Mesothelial cell of epicardium (in vitro differentiated cells): Measurements from ENCODE around the gene FAM200B. TPM values are rescaled to one million over a fixed set of nuclear protein-coding genes. Genes with fewer than 3 reads are reported as not detected.

ENCODE experiments used
- DNase-seq, 2 experiments: peaks; one replicate each; pipeline ENCODE4 v3.0.0; 2021; ENCODE audit warnings: low spot score in 2 of 2; ENCODE audit not compliant: unreplicated experiment in 2 of 2
- H3K27ac Mint-ChIP-seq: 2 replicates; pipeline ENCODE4 v1.8.0; 2021; ENCODE audit warnings: mixed read lengths
- H3K27me3 Mint-ChIP-seq: 2 replicates; pipeline ENCODE4 v1.8.0; 2021; ENCODE audit warnings: low read depth, mixed read lengths
- H3K36me3 Mint-ChIP-seq: 2 replicates; pipeline ENCODE4 v1.8.0; 2021; ENCODE audit warnings: mixed read lengths
- H3K4me1 Mint-ChIP-seq: 2 replicates; pipeline ENCODE4 v1.8.0; 2021; ENCODE audit warnings: mixed read lengths
- H3K4me3 Mint-ChIP-seq: 2 replicates; pipeline ENCODE4 v1.8.0; 2021; ENCODE audit warnings: mild to moderate bottlenecking, moderate library complexity, mixed read lengths
- H3K9me3 Mint-ChIP-seq: 2 replicates; pipeline ENCODE4 v1.8.0; 2021; ENCODE audit warnings: mixed read lengths
- total RNA-seq: library from RNA; stranded (reverse); gene quantifications from 3 replicates; pipeline ENCODE4 v1.2.1, GENCODE V29; 2021
- TF ChIP-seq, protein P1 (sequence below): fragments of 200-600 bp; sonication (generic); IDR thresholded peaks from one replicate; pipeline ENCODE4 v1.5.0; 2021; ENCODE audit warnings: antibody characterized with exemption; ENCODE audit not compliant: unreplicated experiment

FAM200B gene
- total RNA-seq, 1 donor from 2014 or later, result 32.0 TPM

DNA sequence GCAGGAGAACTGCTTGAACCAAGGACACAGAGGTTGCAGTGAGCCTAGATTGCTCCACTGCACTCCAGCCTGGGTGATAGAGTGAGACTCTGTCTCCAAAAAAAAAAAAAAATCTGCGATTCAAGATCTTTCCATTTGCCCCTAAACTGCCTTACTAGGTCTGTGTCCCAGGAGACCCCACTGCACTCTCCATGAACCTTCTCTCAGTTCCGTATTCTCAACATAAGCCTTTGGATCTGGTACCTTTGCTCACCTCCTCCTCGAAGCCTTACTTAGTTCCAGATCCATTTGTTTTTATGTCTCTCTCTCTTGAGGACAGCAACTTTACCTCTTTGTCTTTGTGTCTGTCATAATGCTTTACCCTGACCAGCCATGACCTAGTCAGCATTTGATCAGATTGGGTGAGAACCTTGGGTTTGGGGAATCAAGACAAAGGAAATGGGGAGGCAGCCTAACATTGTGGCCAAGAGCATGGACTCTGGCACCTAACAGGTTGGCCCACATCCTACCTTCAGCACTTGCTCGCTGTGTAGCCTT is 55.0 kb downstream of the FAM200B start:
- Mint-ChIP-seq H3K27me3 (no peaks in the 10 kb centered on the region), H3K36me3 (peaks cover 2% of the 10 kb centered on the region), H3K4me1 (peaks cover 5% of the 10 kb centered on the region), H3K9me3 (peaks cover 4% of the 10 kb centered on the region), H3K27ac (no peak overlapping the region), H3K4me3 (no peak overlapping the region)
- TF ChIP-seq, protein P1, sequence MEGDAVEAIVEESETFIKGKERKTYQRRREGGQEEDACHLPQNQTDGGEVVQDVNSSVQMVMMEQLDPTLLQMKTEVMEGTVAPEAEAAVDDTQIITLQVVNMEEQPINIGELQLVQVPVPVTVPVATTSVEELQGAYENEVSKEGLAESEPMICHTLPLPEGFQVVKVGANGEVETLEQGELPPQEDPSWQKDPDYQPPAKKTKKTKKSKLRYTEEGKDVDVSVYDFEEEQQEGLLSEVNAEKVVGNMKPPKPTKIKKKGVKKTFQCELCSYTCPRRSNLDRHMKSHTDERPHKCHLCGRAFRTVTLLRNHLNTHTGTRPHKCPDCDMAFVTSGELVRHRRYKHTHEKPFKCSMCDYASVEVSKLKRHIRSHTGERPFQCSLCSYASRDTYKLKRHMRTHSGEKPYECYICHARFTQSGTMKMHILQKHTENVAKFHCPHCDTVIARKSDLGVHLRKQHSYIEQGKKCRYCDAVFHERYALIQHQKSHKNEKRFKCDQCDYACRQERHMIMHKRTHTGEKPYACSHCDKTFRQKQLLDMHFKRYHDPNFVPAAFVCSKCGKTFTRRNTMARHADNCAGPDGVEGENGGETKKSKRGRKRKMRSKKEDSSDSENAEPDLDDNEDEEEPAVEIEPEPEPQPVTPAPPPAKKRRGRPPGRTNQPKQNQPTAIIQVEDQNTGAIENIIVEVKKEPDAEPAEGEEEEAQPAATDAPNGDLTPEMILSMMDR, result no peak
- DNase-seq, result no peak

DNA sequence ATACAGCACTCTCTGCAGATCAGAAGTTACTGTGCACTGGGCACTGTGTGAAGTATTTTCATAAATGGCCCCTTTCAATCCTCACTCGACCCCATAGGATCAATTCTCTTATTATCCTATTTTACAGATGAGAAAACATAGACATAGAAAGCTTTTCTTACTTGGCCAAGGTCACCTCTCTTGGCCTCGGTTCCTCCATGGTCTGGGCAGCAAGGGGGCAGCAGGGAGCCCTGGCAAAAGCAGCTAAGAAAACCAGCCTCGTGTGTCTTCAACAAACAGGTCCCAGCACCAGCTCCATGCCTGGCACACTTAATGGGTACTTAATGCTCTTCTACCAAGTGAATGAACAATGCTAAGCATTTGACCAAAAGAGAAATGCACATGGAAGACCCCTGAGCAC is 55.6 kb downstream of the FAM200B start:
- no peak for DNase-seq
- TF ChIP-seq, protein P1, result no peak
- no peak overlapping the region for H3K4me3 Mint-ChIP-seq
- H3K27me3 Mint-ChIP-seq, result no peaks in the 10 kb centered on the region
- peaks cover 6% of the 10 kb centered on the region for H3K9me3 Mint-ChIP-seq
- H3K4me1 Mint-ChIP-seq, result peaks cover 5% of the 10 kb centered on the region
- H3K36me3 Mint-ChIP-seq, result peaks cover 3% of the 10 kb centered on the region
- no peak overlapping the region for H3K27ac Mint-ChIP-seq

DNA sequence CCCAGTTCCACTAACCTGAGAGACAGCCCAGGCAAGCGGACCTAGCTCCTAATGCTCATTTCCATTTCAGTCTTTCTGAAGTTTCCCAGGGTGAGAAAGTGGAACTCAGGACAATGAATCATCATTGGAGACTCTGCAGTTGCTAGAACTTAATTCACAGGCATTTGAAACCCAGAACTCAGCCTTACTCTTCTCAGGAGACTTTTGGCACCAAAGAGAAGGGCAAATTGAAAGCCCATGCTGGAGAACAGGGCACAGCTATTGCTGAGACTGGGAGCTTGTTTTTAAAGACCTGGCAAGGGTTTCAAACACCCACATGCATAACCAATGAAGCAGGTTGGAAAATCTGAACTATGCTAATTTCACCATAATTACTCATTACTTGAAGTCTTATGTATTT is 57.2 kb downstream of the FAM200B start:
- peaks cover 5% of the 10 kb centered on the region for H3K4me1 Mint-ChIP-seq
- H3K36me3 Mint-ChIP-seq, result peaks cover 1% of the 10 kb centered on the region
- H3K27me3 Mint-ChIP-seq, result no peaks in the 10 kb centered on the region
- H3K27ac Mint-ChIP-seq, result no peak overlapping the region
- H3K4me3 Mint-ChIP-seq, result no peak overlapping the region
- TF ChIP-seq, protein P1, result no peak
- DNase-seq, result no peak
- peaks cover 11% of the 10 kb centered on the region for H3K9me3 Mint-ChIP-seq

Other genes with a start within 250 kb of the FAM200B start
- 20.8 to 24.0 TPM (median 20.9 TPM) in 3 replicates for gene CC2D2A, start 211.9 kb upstream of the FAM200B start, total RNA-seq
- gene FBXL5, start 26.5 kb upstream of the FAM200B start, total RNA-seq, result 51.6 to 56.5 TPM (median 53.1 TPM) in 3 replicates
- 0.42 to 1.0 TPM (median 0.58 TPM) in 3 replicates for gene BST1, start 21.2 kb downstream of the FAM200B start, total RNA-seq
- 0.20 to 0.22 TPM in 2 of 3 replicates, not detected in the other for gene CD38, start 96.5 kb downstream of the FAM200B start, total RNA-seq